H9 (cell line): ENCODE measurements around the gene TIA1. TPM values are rescaled to one million over a fixed set of nuclear protein-coding genes. Genes with fewer than 3 reads are reported as not detected.
"Not testable (repeated sequence)": the region's sequence is repeated elsewhere in the genome, so short reads cannot be mapped to it uniquely, and the experiment has no call there.

ENCODE experiments used
- DNase-seq: peaks from one replicate; pipeline ENCODE4 v3.0.0-alpha.2; 2017
- H2AFZ ChIP-seq: one replicate; pipeline ENCODE4 v1.6.1; 2013; ENCODE audit warnings: mild to moderate bottlenecking, low read length, control low read depth, moderate library complexity
- H2AK5ac ChIP-seq: 2 replicates; pipeline ENCODE4 v1.6.1; 2013; ENCODE audit warnings: low read length, control low read depth, mixed read lengths; ENCODE audit not compliant: insufficient read length
- H2BK120ac ChIP-seq: one replicate; pipeline ENCODE4 v1.6.1; 2013; ENCODE audit warnings: low read depth, mild to moderate bottlenecking, low read length, control low read depth, inconsistent platforms; ENCODE audit not compliant: poor library complexity, severe bottlenecking
- H2BK12ac ChIP-seq: 2 replicates; pipeline ENCODE4 v1.6.1; 2013; ENCODE audit warnings: low read length, control low read depth, mixed read lengths, low read depth; ENCODE audit not compliant: insufficient read length
- H2BK15ac ChIP-seq: 2 replicates; pipeline ENCODE4 v1.6.1; 2013; ENCODE audit warnings: low read depth, low read length, control low read depth
- H2BK20ac ChIP-seq: one replicate; pipeline ENCODE4 v1.6.1; 2013; ENCODE audit warnings: low read depth, mild to moderate bottlenecking, low read length, control low read depth, inconsistent platforms; ENCODE audit not compliant: poor library complexity, severe bottlenecking
- H2BK5ac ChIP-seq: 2 replicates; pipeline ENCODE4 v1.6.1; 2013; ENCODE audit warnings: low read length, control low read depth, mixed read lengths; ENCODE audit not compliant: insufficient read length
- H3K14ac ChIP-seq: 2 replicates; pipeline ENCODE4 v1.6.1; 2013; ENCODE audit warnings: low read length, control low read depth; ENCODE audit not compliant: insufficient read depth
- H3K18ac ChIP-seq: 2 replicates; pipeline ENCODE4 v1.6.1; 2013; ENCODE audit warnings: low read depth, mild to moderate bottlenecking, mixed read lengths, low read length, control low read depth; ENCODE audit not compliant: insufficient read length
- H3K23ac ChIP-seq: 2 replicates; pipeline ENCODE4 v1.6.1; 2013; ENCODE audit warnings: low read length, control low read depth, mixed read lengths, low read depth; ENCODE audit not compliant: insufficient read length
- H3K23me2 ChIP-seq: 2 replicates; pipeline ENCODE4 v1.6.1; 2013; ENCODE audit warnings: low read depth, mild to moderate bottlenecking, mixed read lengths, low read length, control low read depth; ENCODE audit not compliant: insufficient read length, poor library complexity, severe bottlenecking
- H3K27ac ChIP-seq: 2 replicates; pipeline ENCODE4 v1.5.1; 2013; ENCODE audit warnings: low read length, control low read depth, mixed read lengths, low read depth; ENCODE audit not compliant: insufficient read length
- H3K27me3 ChIP-seq: 2 replicates; pipeline ENCODE4 v1.6.1; 2013; ENCODE audit warnings: low read length, control low read depth, inconsistent platforms; ENCODE audit not compliant: insufficient read depth
- H3K4ac ChIP-seq: 2 replicates; pipeline ENCODE4 v1.6.1; 2013; ENCODE audit warnings: low read depth, mild to moderate bottlenecking, control low read depth, inconsistent platforms, low read length, moderate library complexity
- H3K4me1 ChIP-seq: 2 replicates; pipeline ENCODE4 v1.6.1; 2013; ENCODE audit warnings: low read length, control low read depth, inconsistent platforms; ENCODE audit not compliant: insufficient read depth
- H3K4me2 ChIP-seq: 2 replicates; pipeline ENCODE4 v1.6.1; 2013; ENCODE audit warnings: low read length, control low read depth, mixed read lengths; ENCODE audit not compliant: insufficient read length, insufficient read depth
- H3K56ac ChIP-seq: 2 replicates; pipeline ENCODE4 v1.6.1; 2013; ENCODE audit warnings: low read depth, mild to moderate bottlenecking, mixed read lengths, low read length, control low read depth; ENCODE audit not compliant: insufficient read length
- H3K79me1 ChIP-seq: 2 replicates; pipeline ENCODE4 v1.6.1; 2013; ENCODE audit warnings: low read depth, mild to moderate bottlenecking, moderate library complexity, low read length, control low read depth, inconsistent platforms; ENCODE audit not compliant: insufficient read depth, poor library complexity, severe bottlenecking
- H3K79me2 ChIP-seq: 2 replicates; pipeline ENCODE4 v1.6.1; 2013; ENCODE audit warnings: low read length, control low read depth, inconsistent platforms; ENCODE audit not compliant: insufficient read depth
- H3K9ac ChIP-seq: 2 replicates; pipeline ENCODE4 v1.6.1; 2013; ENCODE audit warnings: low read length, control low read depth, mixed read lengths; ENCODE audit not compliant: insufficient read length; ENCODE audit errors: extremely low read depth
- H3K9me3 ChIP-seq: one replicate; pipeline ENCODE4 v1.6.1; 2013; ENCODE audit warnings: low read depth, low read length, inconsistent platforms; ENCODE audit not compliant: control insufficient read depth
- H3T11ph ChIP-seq: one replicate; pipeline ENCODE4 v1.6.1; 2013; ENCODE audit warnings: mild to moderate bottlenecking, low read length, control low read depth, inconsistent platforms
- H4K20me1 ChIP-seq: one replicate; pipeline ENCODE4 v1.6.1; 2013; ENCODE audit not compliant: control insufficient read depth, insufficient read length, insufficient read depth
- H4K5ac ChIP-seq: 2 replicates; pipeline ENCODE4 v1.6.1; 2013; ENCODE audit warnings: low read depth, mild to moderate bottlenecking, mixed read lengths, low read length, control low read depth; ENCODE audit not compliant: insufficient read length
- H4K8ac ChIP-seq: replicated peaks from 2 replicates; pipeline ENCODE4 v1.6.1; 2013; ENCODE audit warnings: low read length, control low read depth, mixed read lengths, low read depth; ENCODE audit not compliant: insufficient read length
- H4K91ac ChIP-seq: 2 replicates; pipeline ENCODE4 v1.6.1; 2013; ENCODE audit warnings: low read depth, mild to moderate bottlenecking, moderate library complexity, mixed read lengths, low read length, control low read depth; ENCODE audit not compliant: insufficient read length
- H3K27ac Mint-ChIP-seq, 3 experiments: 2 replicates in 2 of 3; 3 replicates in 1 of 3; pipeline ENCODE4 v1.8.0; 2020 to 2021; ENCODE audit warnings: mixed read lengths in 3 of 3, mild to moderate bottlenecking in 1 of 3, moderate library complexity in 1 of 3
- H3K27me3 Mint-ChIP-seq: 2 replicates; pipeline ENCODE4 v1.8.0; 2021; ENCODE audit warnings: low read depth, mild to moderate bottlenecking, moderate library complexity, mixed read lengths
- H3K36me3 Mint-ChIP-seq, 3 experiments: 2 replicates in 2 of 3; 3 replicates in 1 of 3; pipeline ENCODE4 v1.8.0; 2020 to 2021; ENCODE audit warnings: low read depth in 3 of 3, mixed read lengths in 3 of 3; ENCODE audit not compliant: insufficient read depth in 1 of 3
- H3K4me1 Mint-ChIP-seq, 2 experiments: 2 replicates each; pipeline ENCODE4 v1.8.0; 2020; ENCODE audit warnings: mixed read lengths in 2 of 2
- H3K4me3 Mint-ChIP-seq, 2 experiments: 2 replicates in 1 of 2; 3 replicates in 1 of 2; pipeline ENCODE4 v1.8.0; 2020 to 2021; ENCODE audit warnings: mild to moderate bottlenecking in 2 of 2, mixed read lengths in 2 of 2, moderate library complexity in 1 of 2
- H3K9me3 Mint-ChIP-seq, 2 experiments: 2 replicates in 1 of 2; 3 replicates in 1 of 2; pipeline ENCODE4 v1.8.0; 2020; ENCODE audit warnings: mild to moderate bottlenecking in 2 of 2, mixed read lengths in 2 of 2, moderate library complexity in 1 of 2
- CTCF ChIP-seq: fragments of 200-600 bp; sonication (generic); conservative IDR thresholded peaks from 3 replicates; pipeline ENCODE4 v1.8.0; 2021; ENCODE audit warnings: antibody characterized with exemption, mild to moderate bottlenecking
- WGBS: extraction: QIAGEN DNeasy Blood & Tissue Kit; methylation state at CpG from one replicate; pipeline ENCODE4 v1.1.7; 2013; ENCODE audit warnings: missing lambda C conversion rate, low lambda C conversion rate, mixed read lengths; ENCODE audit not compliant: insufficient read length; ENCODE audit errors: extremely low coverage; 5-methylcytosine and 5-hydroxymethylcytosine counted together
- total RNA-seq: library from RNA; stranded (reverse); gene quantifications from 2 replicates; pipeline ENCODE4 v1.2.1, GENCODE V29; 2021

The TIA1 gene
- total RNA-seq, 1 experiment from 2014 or later: 193 TPM

DNA sequence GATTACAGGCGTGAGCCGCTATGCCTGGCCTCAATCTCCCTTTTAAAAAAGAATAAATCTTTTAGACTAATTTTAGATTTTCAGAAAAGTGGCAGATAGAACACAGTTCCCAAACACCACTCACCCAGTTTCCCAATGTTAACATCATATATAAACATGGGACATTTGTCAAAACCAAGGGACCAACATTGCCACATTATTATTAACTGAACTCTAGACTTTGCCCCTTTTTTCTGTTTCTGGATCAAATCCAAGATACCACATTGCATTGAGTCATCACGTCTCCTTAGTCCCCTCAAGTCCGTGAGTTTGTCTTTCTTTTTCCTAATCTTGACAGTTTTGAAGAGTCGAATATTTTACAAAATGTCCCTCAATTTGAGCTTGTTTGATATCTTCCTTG is 60.0 kb downstream of the TIA1 start:
- Histone ChIP-seq H3T11ph (no peak overlapping the region), H3K4me1 (no peaks in the 10 kb centered on the region), H2AFZ (no peak overlapping the region), H3K27ac (no peak overlapping the region), H3K23me2 (no peaks in the 10 kb centered on the region), H4K5ac (no peak overlapping the region), H3K56ac (no peak overlapping the region), H2AK5ac (no peak overlapping the region), H3K23ac (no peak overlapping the region), H3K9me3 (no peaks in the 10 kb centered on the region), H3K79me2 (no peaks in the 10 kb centered on the region), H2BK12ac (no peak overlapping the region), H3K14ac (no peak overlapping the region), H2BK120ac (no peak overlapping the region), H4K91ac (no peak overlapping the region), H3K9ac (no peak overlapping the region), H2BK5ac (no peak overlapping the region), H3K79me1 (no peaks in the 10 kb centered on the region), H2BK15ac (no peak overlapping the region), H3K18ac (no peak overlapping the region), H4K20me1 (no peaks in the 10 kb centered on the region), H3K4me2 (no peak overlapping the region), H2BK20ac (no peak overlapping the region), H3K4ac (no peak overlapping the region), H4K8ac (no peak overlapping the region), H3K27me3 (no peaks in the 10 kb centered on the region)
- no peak for DNase-seq
- no peaks in the 10 kb centered on the region for H3K27me3 Mint-ChIP-seq
- no peak for TF ChIP-seq CTCF
- H3K4me3 Mint-ChIP-seq: no peak overlapping the region
- no CpG with 5 or more reads among the region's 5 CpGs for WGBS
- peaks cover 9 to 12% of the 10 kb centered on the region in 2 experiments; a peak in 3 of 4 replicates for H3K4me1 Mint-ChIP-seq
- H3K36me3 Mint-ChIP-seq: peaks cover 0 to 5% (median 0%) of the 10 kb centered on the region in 3 experiments; a peak in 1 of 7 replicates
- no peaks in the 10 kb centered on the region for H3K9me3 Mint-ChIP-seq
- H3K27ac Mint-ChIP-seq: no peak overlapping the region

DNA sequence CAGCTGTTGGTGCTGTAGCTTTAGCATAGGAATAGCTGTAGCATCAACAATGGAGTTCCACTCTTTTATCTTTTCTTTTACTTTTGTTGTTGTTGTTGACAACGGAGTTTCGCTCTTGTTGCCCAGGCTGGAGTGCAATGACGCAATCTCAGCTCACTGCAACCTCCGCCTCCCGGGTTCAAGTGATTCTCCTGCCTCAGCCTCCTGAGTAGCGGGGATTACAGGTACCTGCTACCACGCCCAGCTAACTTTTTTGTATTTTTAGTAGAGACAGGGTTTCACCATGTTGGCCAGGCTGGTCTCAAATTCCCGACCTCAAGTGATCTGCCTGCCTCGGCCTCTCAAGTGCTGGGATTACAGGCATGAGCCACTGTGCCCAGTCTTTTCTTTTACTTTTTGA is 61.3 kb downstream of the TIA1 start:
- not testable (repeated sequence) for H3K4me2 ChIP-seq, H3K79me2 ChIP-seq, H3T11ph ChIP-seq, H3K4ac ChIP-seq, H3K56ac ChIP-seq, H3K4me3 Mint-ChIP-seq, H2AFZ ChIP-seq, H3K9me3 ChIP-seq, H2BK120ac ChIP-seq, H3K9me3 Mint-ChIP-seq, H3K27me3 Mint-ChIP-seq, H2BK5ac ChIP-seq, H3K27ac ChIP-seq, H4K5ac ChIP-seq, H3K27me3 ChIP-seq, H3K23me2 ChIP-seq, H4K91ac ChIP-seq, H2AK5ac ChIP-seq, H3K9ac ChIP-seq, H2BK20ac ChIP-seq, H3K14ac ChIP-seq, H2BK12ac ChIP-seq, H3K18ac ChIP-seq, H4K8ac ChIP-seq, H3K23ac ChIP-seq, DNase-seq, H4K20me1 ChIP-seq, H2BK15ac ChIP-seq, H3K79me1 ChIP-seq, H3K4me1 ChIP-seq
- peak overlapping the region in 1 of 3 experiments; percentile 55; a peak in 1 of 7 replicates for H3K27ac Mint-ChIP-seq
- peaks cover 9 to 12% of the 10 kb centered on the region in 2 experiments; a peak in 3 of 4 replicates for H3K4me1 Mint-ChIP-seq
- WGBS: no CpG with 5 or more reads among the region's 9 CpGs
- H3K36me3 Mint-ChIP-seq: peaks cover 0 to 11% (median 6%) of the 10 kb centered on the region in 3 experiments; a peak in 2 of 7 replicates
